ENCODE data around the gene TMEM18.
"Not testable (repeated sequence)": the region's sequence is repeated elsewhere in the genome, so short reads cannot be mapped to it uniquely, and the experiment has no call there.

TMEM18 gene

GRCh38 chr2:709138-709765, 32.0 kb upstream of the TMEM18 start:
- no peak for DNase-seq (ENCODE audit: low read depth in 2 of 2)
- TF ChIP-seq CTCF (IDR thresholded peaks at IDR 0.05; ENCODE audit: low read depth, low read length), result no peak

GRCh38 chr2:708667-709066, 31.5 kb upstream of the TMEM18 start:
- no peak for DNase-seq (ENCODE audit: low read depth in 2 of 2)
- H3K4me3 ChIP-seq (replicated peaks in 1 of 2; ENCODE audit: low read depth in 2 of 2, low read length in 2 of 2), result no peak overlapping the region
- no peak for TF ChIP-seq CTCF (IDR thresholded peaks at IDR 0.05; ENCODE audit: low read depth, low read length)

More at GRCh38 chr2:709138-709765, 32.0 kb upstream of the TMEM18 start:
- H3K4me3 ChIP-seq (replicated peaks in 1 of 2; ENCODE audit: low read depth in 2 of 2, low read length in 2 of 2), result no peak overlapping the region

GRCh38 chr2:705971-706511, 28.8 kb upstream of the TMEM18 start:
- no peak for DNase-seq (ENCODE audit: low read depth in 2 of 2)
- no peak for TF ChIP-seq CTCF (IDR thresholded peaks at IDR 0.05; ENCODE audit: low read depth, low read length)
- no peak overlapping the region for H3K4me3 ChIP-seq (replicated peaks in 1 of 2; ENCODE audit: low read depth in 2 of 2, low read length in 2 of 2)

GRCh38 chr2:702765-703164, 25.6 kb upstream of the TMEM18 start:
- not testable (repeated sequence) for H3K4me3 ChIP-seq (replicated peaks in 1 of 2; ENCODE audit: low read depth in 2 of 2, low read length in 2 of 2); DNase-seq (ENCODE audit: low read depth in 2 of 2)

GRCh38 chr2:696999-697627, 19.9 kb upstream of the TMEM18 start:
- no peak for DNase-seq (ENCODE audit: low read depth in 2 of 2)
- no peak overlapping the region for H3K4me3 ChIP-seq (replicated peaks in 1 of 2; ENCODE audit: low read depth in 2 of 2, low read length in 2 of 2)
- no peak for TF ChIP-seq CTCF (IDR thresholded peaks at IDR 0.05; ENCODE audit: low read depth, low read length)

- H3K4me3 ChIP-seq (replicated peaks in 1 of 2; ENCODE audit: low read depth in 2 of 2, low read length in 2 of 2), result no peak overlapping the region
- no peak for TF ChIP-seq CTCF (IDR thresholded peaks at IDR 0.05; ENCODE audit: low read depth, low read length)
- no peak for DNase-seq (ENCODE audit: low read depth in 2 of 2)
Observed at GRCh38 chr2:696463-696862, 19.3 kb upstream of the TMEM18 start.

- no peak for DNase-seq (ENCODE audit: low read depth in 2 of 2)
- no peak for TF ChIP-seq CTCF (IDR thresholded peaks at IDR 0.05; ENCODE audit: low read depth, low read length)
- H3K4me3 ChIP-seq (replicated peaks in 1 of 2; ENCODE audit: low read depth in 2 of 2, low read length in 2 of 2), result no peak overlapping the region
Observed at GRCh38 chr2:694906-695510, 17.8 kb upstream of the TMEM18 start.
